Gastrocnemius medialis (tissue), 4 donors: ENCODE results near the gene ARHGEF26. TPM values are rescaled to one million over a fixed set of nuclear protein-coding genes. Genes with fewer than 3 reads are reported as not detected.

Experiments used
- ATAC-seq, 2 donors: fragments of 150-250 bp; one replicate each; pipeline ENCODE4 v1.9.1; 2016
- DNase-seq, 2 donors: peaks; one replicate each; pipeline ENCODE4 v3.0.0-alpha.2; 2019
- H3K27ac ChIP-seq, 4 donors: fragments of 200-600 bp; sonication (generic); 1 replicate in 1 of 4; 2 replicates in 3 of 4; pipeline ENCODE4 v1.5.1; 2016 to 2018; ENCODE audit warnings: mild to moderate bottlenecking in 2 of 4, moderate library complexity in 1 of 4
- H3K27me3 ChIP-seq, 3 donors: fragments of 200-600 bp; sonication (generic) in 2 of 3; 1 replicate in 1 of 3; 2 replicates in 2 of 3; pipeline versions ENCODE4 v1.5.1 to v1.6.0; 2016 to 2019; ENCODE audit warnings: mild to moderate bottlenecking in 1 of 3, moderate library complexity in 1 of 3
- H3K36me3 ChIP-seq, 2 donors: fragments of 200-600 bp; sonication (generic) in 1 of 2; one replicate each; pipeline ENCODE4 v1.5.1; 2017 to 2018
- H3K4me1 ChIP-seq, 2 donors: fragments of 200-600 bp; sonication (generic) in 1 of 2; one replicate each; pipeline ENCODE4 v1.5.1; 2016 to 2017; ENCODE audit warnings: mild to moderate bottlenecking in 2 of 2
- H3K4me3 ChIP-seq, 4 donors: fragments of 200-600 bp; sonication (generic) in 3 of 4; 1 replicate in 1 of 4; 2 replicates in 3 of 4; pipeline ENCODE4 v1.5.1; 2016 to 2019; ENCODE audit warnings: mild to moderate bottlenecking in 2 of 4
- H3K9me3 ChIP-seq, 3 donors: fragments of 200-600 bp; sonication (generic) in 2 of 3; 1 replicate in 1 of 3; 2 replicates in 2 of 3; pipeline ENCODE4 v1.5.1; 2016 to 2019
- POLR2A ChIP-seq, 2 donors: fragments of 450-650 bp; IDR thresholded peaks; one replicate each; pipeline ENCODE4 v1.6.1; 2017; ENCODE audit warnings: antibody characterized with exemption in 2 of 2, mild to moderate bottlenecking in 2 of 2, moderate library complexity in 2 of 2
- in situ Hi-C, 4 donors: fragments of 200-750 bp; cut with MboI; loops; one replicate each; pipeline versions ENCODE4 v1.15.0 to v1.8.0; 2017; ENCODE audit warnings: low sequenced_read_pairs in 4 of 4
- intact Hi-C: fragments of 100-400 bp; cut with DNase I; formaldehyde crosslinking; loops from one replicate; pipeline ENCODE4 v1.15.1; 2023; ENCODE audit warnings: low total_unique reads
- total RNA-seq, 4 donors: library from RNA; depleted of rRNA; stranded (reverse); fragments of >200 nt; gene quantifications; one replicate each; pipeline versions ENCODE4 v1.1.0 to v1.2.3, GENCODE V29; 2016
- TF ChIP-seq, protein P1 (sequence below), 5 experiments: fragments of 450-650 bp in 3 of 5; fragments of 200-600 bp in 2 of 5; sonication (generic) in 2 of 5; IDR thresholded peaks in 4 of 5; conservative IDR thresholded peaks in 1 of 5; 1 replicate in 4 of 5; 2 replicates in 1 of 5; pipeline ENCODE4 v1.5.1; 2016 to 2019; ENCODE audit warnings: antibody characterized with exemption in 5 of 5, mild to moderate bottlenecking in 3 of 5, moderate library complexity in 3 of 5

Gene ARHGEF26
- total RNA-seq, 4 donors from 2014 or later: 0.41 to 1.7 (median 1.2) TPM

DNA sequence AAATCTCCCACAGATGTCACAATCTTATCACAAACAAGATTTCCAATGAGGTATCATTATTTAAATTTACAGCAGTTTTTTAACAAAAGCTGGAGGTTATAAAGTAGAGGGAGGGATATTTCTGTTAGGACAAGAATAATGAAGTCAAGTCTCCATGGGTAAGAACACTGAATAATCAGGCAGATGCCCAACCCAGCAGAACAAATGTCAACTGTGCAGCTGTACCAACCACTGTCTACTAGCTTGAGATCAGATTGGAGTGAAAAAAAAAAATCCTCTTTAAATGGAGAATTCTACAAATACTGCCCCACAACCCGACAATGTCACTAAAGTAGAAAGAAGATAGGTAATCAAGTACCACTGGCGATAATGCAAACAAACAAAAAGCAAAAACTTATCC lies 172.8 kb downstream of the ARHGEF26 start:
- Histone ChIP-seq H3K9me3 (no peaks in the 10 kb centered on the region), H3K4me1 (no peaks in the 10 kb centered on the region), H3K4me3 (no peak overlapping the region), H3K27ac (no peak overlapping the region), H3K36me3 (peaks cover 4 to 80% of the 10 kb centered on the region in 2 donors), H3K27me3 (no peaks in the 10 kb centered on the region)
- DNase-seq: no peak
- in situ Hi-C loops: no loop called here
- TF ChIP-seq, protein P1, sequence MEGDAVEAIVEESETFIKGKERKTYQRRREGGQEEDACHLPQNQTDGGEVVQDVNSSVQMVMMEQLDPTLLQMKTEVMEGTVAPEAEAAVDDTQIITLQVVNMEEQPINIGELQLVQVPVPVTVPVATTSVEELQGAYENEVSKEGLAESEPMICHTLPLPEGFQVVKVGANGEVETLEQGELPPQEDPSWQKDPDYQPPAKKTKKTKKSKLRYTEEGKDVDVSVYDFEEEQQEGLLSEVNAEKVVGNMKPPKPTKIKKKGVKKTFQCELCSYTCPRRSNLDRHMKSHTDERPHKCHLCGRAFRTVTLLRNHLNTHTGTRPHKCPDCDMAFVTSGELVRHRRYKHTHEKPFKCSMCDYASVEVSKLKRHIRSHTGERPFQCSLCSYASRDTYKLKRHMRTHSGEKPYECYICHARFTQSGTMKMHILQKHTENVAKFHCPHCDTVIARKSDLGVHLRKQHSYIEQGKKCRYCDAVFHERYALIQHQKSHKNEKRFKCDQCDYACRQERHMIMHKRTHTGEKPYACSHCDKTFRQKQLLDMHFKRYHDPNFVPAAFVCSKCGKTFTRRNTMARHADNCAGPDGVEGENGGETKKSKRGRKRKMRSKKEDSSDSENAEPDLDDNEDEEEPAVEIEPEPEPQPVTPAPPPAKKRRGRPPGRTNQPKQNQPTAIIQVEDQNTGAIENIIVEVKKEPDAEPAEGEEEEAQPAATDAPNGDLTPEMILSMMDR (IDR thresholded peaks at IDR 0.05 in 4 of 5, conservative IDR thresholded peaks at IDR 0.05 in 1 of 5): no peak
- no peak for TF ChIP-seq POLR2A (IDR thresholded peaks at IDR 0.05)
- ATAC-seq: no peak
- intact Hi-C loops: no loop called here

- DNase-seq (no peak), ATAC-seq (no peak)
- no peaks in the 10 kb centered on the region for H3K9me3 ChIP-seq
- H3K4me1 ChIP-seq: no peaks in the 10 kb centered on the region
- in situ Hi-C loops: no loop called here
- no peak overlapping the region for H3K27ac ChIP-seq
- peaks cover 11 to 91% of the 10 kb centered on the region in 2 donors for H3K36me3 ChIP-seq
- intact Hi-C loops: no loop called here
- H3K27me3 ChIP-seq: no peaks in the 10 kb centered on the region
- H3K4me3 ChIP-seq: no peak overlapping the region
- no peak for TF ChIP-seq POLR2A (IDR thresholded peaks at IDR 0.05)
- TF ChIP-seq, protein P1 (IDR thresholded peaks at IDR 0.05 in 4 of 5, conservative IDR thresholded peaks at IDR 0.05 in 1 of 5): no peak
Observed at GRCh38 chr3:154301561-154301960, 180.4 kb downstream of the ARHGEF26 start.

GRCh38 chr3:154304116-154304786 lies 183.1 kb downstream of the ARHGEF26 start:
- Histone ChIP-seq H3K27me3 (no peaks in the 10 kb centered on the region), H3K27ac (no peak overlapping the region), H3K4me1 (no peaks in the 10 kb centered on the region), H3K9me3 (no peaks in the 10 kb centered on the region), H3K4me3 (no peak overlapping the region), H3K36me3 (peaks cover 7 to 80% of the 10 kb centered on the region in 2 donors)
- TF ChIP-seq POLR2A (IDR thresholded peaks at IDR 0.05): no peak
- TF ChIP-seq, protein P1 (IDR thresholded peaks at IDR 0.05 in 4 of 5, conservative IDR thresholded peaks at IDR 0.05 in 1 of 5): no peak
- ATAC-seq (no peak), DNase-seq (no peak)
- intact Hi-C loops (no loop called here), in situ Hi-C loops (no loop called here)

DNA sequence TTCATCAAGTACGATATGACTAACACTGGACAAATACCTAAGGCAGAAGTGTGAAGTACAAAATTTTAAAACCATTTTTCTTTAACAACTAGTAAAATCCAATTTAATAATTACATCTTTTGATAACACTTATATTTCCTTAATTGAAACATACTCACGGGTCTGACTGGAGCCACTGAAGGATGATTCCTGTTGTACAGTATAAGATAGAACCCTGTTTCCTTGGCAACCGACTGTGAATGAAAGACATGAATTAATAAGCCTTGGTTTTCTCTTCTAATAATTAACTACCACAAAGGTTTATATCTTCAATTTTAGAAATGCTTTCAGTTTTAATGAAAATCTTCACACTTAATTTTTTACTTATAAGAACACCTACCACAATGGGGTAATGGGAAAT lies 183.7 kb downstream of the ARHGEF26 start:
- in situ Hi-C loops: no loop called here
- intact Hi-C loops: no loop called here
- DNase-seq (no peak), ATAC-seq (no peak)
- no peaks in the 10 kb centered on the region for H3K9me3 ChIP-seq
- H3K27me3 ChIP-seq: no peaks in the 10 kb centered on the region
- H3K4me3 ChIP-seq: no peak overlapping the region
- H3K36me3 ChIP-seq: peaks cover 7 to 80% of the 10 kb centered on the region in 2 donors
- TF ChIP-seq, protein P1 (IDR thresholded peaks at IDR 0.05 in 4 of 5, conservative IDR thresholded peaks at IDR 0.05 in 1 of 5): no peak
- no peak for TF ChIP-seq POLR2A (IDR thresholded peaks at IDR 0.05)
- no peak overlapping the region for H3K27ac ChIP-seq
- H3K4me1 ChIP-seq: no peaks in the 10 kb centered on the region

- no peak for ATAC-seq
- Histone ChIP-seq H3K27me3 (no peaks in the 10 kb centered on the region), H3K4me3 (no peak overlapping the region), H3K27ac (no peak overlapping the region), H3K36me3 (peaks cover 4 to 60% of the 10 kb centered on the region in 2 donors), H3K9me3 (no peaks in the 10 kb centered on the region), H3K4me1 (peaks cover 0 to 3% of the 10 kb centered on the region in 2 donors)
- TF ChIP-seq, protein P1 (IDR thresholded peaks at IDR 0.05 in 4 of 5, conservative IDR thresholded peaks at IDR 0.05 in 1 of 5): no peak
- TF ChIP-seq POLR2A (IDR thresholded peaks at IDR 0.05): no peak
- in situ Hi-C loops (no loop called here), intact Hi-C loops (no loop called here)
- DNase-seq: no peak
Observed at GRCh38 chr3:154307363-154307762, 186.2 kb downstream of the ARHGEF26 start.
